Airway epithelial cell (primary cell): ENCODE data around the gene FAXDC2. TPM values are rescaled to one million over a fixed set of nuclear protein-coding genes. Genes with fewer than 3 reads are reported as not detected.

Source experiments
- total RNA-seq: library from RNA; depleted of rRNA; stranded (reverse); fragments of >200 nt; gene quantifications from 2 replicates; pipeline ENCODE4 v1.2.3, GENCODE V29; 2015

FAXDC2 gene, protein sequence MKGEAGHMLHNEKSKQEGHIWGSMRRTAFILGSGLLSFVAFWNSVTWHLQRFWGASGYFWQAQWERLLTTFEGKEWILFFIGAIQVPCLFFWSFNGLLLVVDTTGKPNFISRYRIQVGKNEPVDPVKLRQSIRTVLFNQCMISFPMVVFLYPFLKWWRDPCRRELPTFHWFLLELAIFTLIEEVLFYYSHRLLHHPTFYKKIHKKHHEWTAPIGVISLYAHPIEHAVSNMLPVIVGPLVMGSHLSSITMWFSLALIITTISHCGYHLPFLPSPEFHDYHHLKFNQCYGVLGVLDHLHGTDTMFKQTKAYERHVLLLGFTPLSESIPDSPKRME
- total RNA-seq = 4.6 and 5.8 TPM in 2 replicates

GRCh38 chr5:154850255-154851062 is at the start of gene FAXDC2:
FAXDC2 (minus strand) TSS chr5:154850603; CDS start chr5:154838178, 12,425 bp downstream.

DNA sequence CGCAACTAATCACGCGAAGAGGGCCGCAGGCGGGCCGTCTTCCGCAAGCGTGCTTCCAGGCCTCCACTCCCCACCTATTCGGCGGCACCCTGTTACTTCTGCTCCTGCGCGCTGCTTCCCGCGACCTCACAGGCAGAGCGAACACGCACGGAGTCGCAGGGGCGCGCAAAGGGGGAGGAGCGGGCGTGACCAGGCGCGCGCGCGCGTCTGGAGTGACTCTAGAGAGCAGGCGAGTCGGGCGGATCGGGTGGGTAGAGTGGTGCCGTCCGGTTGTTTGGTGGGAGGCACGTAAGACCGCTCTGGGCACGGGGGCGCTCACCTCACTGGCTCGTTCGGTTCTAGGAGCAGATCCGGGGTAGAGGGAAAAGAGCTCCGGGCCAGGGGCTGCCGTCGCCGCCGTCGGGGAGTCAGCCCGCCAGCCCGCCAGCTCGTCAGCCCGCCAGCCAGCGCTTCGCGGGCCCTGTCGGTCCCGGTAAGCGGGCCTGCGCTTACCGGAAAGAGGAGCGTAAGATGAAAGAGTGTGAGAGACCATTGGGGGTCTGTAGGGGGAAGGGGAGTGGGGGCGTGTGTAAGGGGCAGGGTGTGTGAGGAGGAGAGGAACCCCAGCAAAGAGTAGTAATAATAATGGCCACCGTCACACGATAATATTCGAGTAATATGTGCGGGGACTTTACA is 8.0 kb upstream of the FAXDC2 start, which contains the start of gene CNOT8:
Gene CNOT8 (plus strand): TSS at position 331 of the 675 bp plus-strand sequence. CDS start 4,652 bp downstream, outside the sequence.

Other genes starting within 250 kb of the FAXDC2 start
- 83.1 and 104 TPM in 2 replicates for gene LARP1, start 95.2 kb downstream of the FAXDC2 start, total RNA-seq
- gene CNOT8, start 8.0 kb upstream of the FAXDC2 start, total RNA-seq = 50.0 and 54.4 TPM in 2 replicates
- gene GEMIN5, start 87.6 kb upstream of the FAXDC2 start, total RNA-seq = 17.8 and 22.6 TPM in 2 replicates
- 24.7 and 33.1 TPM in 2 replicates for gene MRPL22, start 90.5 kb upstream of the FAXDC2 start, total RNA-seq
- gene KIF4B, start 163.2 kb upstream of the FAXDC2 start, total RNA-seq = not detected in 2 replicates